Sigmoid colon (tissue), 7 donors: Measurements from ENCODE around the gene TMEM259. TPM values are rescaled to one million over a fixed set of nuclear protein-coding genes. Genes with fewer than 3 reads are reported as not detected.
A peak's percentile ranks its signal among the peaks of the same experiment; 100 is the strongest.

Experiments
- DNase-seq: peaks from one replicate; pipeline ENCODE4 v3.0.0-alpha.2; 2019
- H3K27ac ChIP-seq, 4 donors: fragments of 200-600 bp; sonication (generic); one replicate each; pipeline ENCODE4 v1.5.1; 2016 to 2019; ENCODE audit warnings: mild to moderate bottlenecking in 1 of 4
- H3K27me3 ChIP-seq, 3 donors: fragments of 200-600 bp; sonication (generic); one replicate each; pipeline ENCODE4 v1.5.1; 2019; ENCODE audit warnings: mild to moderate bottlenecking in 1 of 3
- H3K36me3 ChIP-seq, 4 donors: fragments of 200-600 bp; sonication (generic); one replicate each; pipeline ENCODE4 v1.5.1; 2016 to 2019
- H3K4me1 ChIP-seq, 4 donors: fragments of 200-600 bp; sonication (generic); one replicate each; pipeline ENCODE4 v1.5.1; 2017 to 2019
- H3K4me3 ChIP-seq, 4 donors: fragments of 200-600 bp; sonication (generic); one replicate each; pipeline ENCODE4 v1.5.1; 2017 to 2019; ENCODE audit warnings: mild to moderate bottlenecking in 2 of 4, moderate library complexity in 1 of 4
- H3K9me3 ChIP-seq, 4 donors: fragments of 200-600 bp in 3 of 4; sonication (generic) in 3 of 4; one replicate each; pipeline versions ENCODE4 v1.5.1 to v1.6.1; 2013 to 2019
- EP300 ChIP-seq, 4 donors: sonication (generic); formaldehyde crosslinking; IDR thresholded peaks; one replicate each; pipeline ENCODE4 v1.6.1; 2017; ENCODE audit warnings: antibody characterized with exemption in 4 of 4
- POLR2A ChIP-seq, 2 donors: fragments of 450-650 bp; IDR thresholded peaks; one replicate each; pipeline ENCODE4 v1.6.1; 2016; ENCODE audit warnings: antibody characterized with exemption in 2 of 2, mild to moderate bottlenecking in 2 of 2, moderate library complexity in 2 of 2
- POLR2AphosphoS5 ChIP-seq, 4 donors: sonication (generic); formaldehyde crosslinking; IDR thresholded peaks; one replicate each; pipeline ENCODE4 v1.6.1; 2017; ENCODE audit warnings: antibody characterized with exemption in 4 of 4
- WGBS, 2 donors: extraction: QIAGEN DNeasy Blood & Tissue Kit; methylation state at CpG; one replicate each; pipeline ENCODE4 v1.1.7; 2013; 5-methylcytosine and 5-hydroxymethylcytosine counted together
- intact Hi-C: fragments of 100-400 bp; cut with DNase I; formaldehyde crosslinking; loops from one replicate; pipeline ENCODE4 v1.15.1; 2023
- polyA plus RNA-seq, 3 donors: library from polyadenylated mRNA; stranded (reverse); fragments of 200-250 nt; gene quantifications; one replicate each; pipeline ENCODE4 v1.2.3, GENCODE V29; 2013
- total RNA-seq, 4 donors: library from RNA; depleted of rRNA; stranded (reverse); fragments of >200 nt; gene quantifications; one replicate each; pipeline ENCODE4 v1.1.0, GENCODE V29; 2016
- TF ChIP-seq, protein P1 (sequence below), 4 experiments: fragments of 450-650 bp in 3 of 4; fragments of 200-600 bp in 1 of 4; IDR thresholded peaks; one replicate each; pipeline ENCODE4 v1.5.1; 2016 to 2019; ENCODE audit warnings: antibody characterized with exemption in 4 of 4, mild to moderate bottlenecking in 3 of 4, moderate library complexity in 2 of 4
- donor health status: healthy with polysubstance abuse.
- donor health status: Bipolar disorder and iron deficiency.
- donor health status: healthy.

TMEM259 gene
- total and polyA plus RNA-seq, 7 donors: 19.2 to 232 (median 94.5) TPM

DNA sequence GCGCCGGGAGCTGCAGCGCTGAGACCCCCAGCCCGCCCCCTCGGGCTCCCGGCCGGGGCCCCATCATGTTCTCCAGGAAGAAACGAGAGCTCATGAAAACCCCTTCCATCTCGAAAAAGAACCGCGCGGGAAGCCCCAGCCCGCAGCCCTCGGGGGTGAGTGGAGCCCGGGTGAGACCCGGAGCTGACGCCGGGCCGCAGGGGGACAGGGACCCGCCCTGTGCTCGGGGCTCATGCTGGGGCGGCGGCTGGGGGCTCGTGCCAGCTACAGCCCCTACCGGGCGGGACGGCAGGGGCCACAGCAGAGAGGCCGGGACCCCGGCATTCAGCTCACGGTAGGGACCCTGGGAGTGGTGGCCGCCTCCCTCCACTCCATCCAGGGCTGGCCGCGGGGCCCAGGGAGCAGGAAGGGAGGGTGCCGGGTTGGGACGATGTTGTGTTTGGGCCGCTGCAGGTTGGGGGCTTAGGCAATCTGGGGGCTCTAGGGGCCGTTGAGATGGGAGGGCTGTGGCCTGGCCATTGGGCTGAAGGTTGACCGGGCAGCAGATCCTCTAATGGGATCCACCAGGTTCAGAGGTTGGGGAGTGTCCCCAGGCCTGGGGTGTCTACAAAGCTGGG is 46.5 kb upstream of the TMEM259 start:
- WGBS, 2 donors: 3% methylated on average over 38 of the region's 38 CpGs
- no peaks in the 10 kb centered on the region for H3K36me3 ChIP-seq
- no peaks in the 10 kb centered on the region for H3K9me3 ChIP-seq
- DNase-seq: no peak
- peak overlapping the region; percentile 2 to 45 (median 36) for H3K4me3 ChIP-seq
- TF ChIP-seq EP300 (IDR thresholded peaks at IDR 0.05) (no peak), POLR2AphosphoS5 (IDR thresholded peaks at IDR 0.05) (no peak), POLR2A (IDR thresholded peaks at IDR 0.05) (no peak)
- TF ChIP-seq, protein P1, sequence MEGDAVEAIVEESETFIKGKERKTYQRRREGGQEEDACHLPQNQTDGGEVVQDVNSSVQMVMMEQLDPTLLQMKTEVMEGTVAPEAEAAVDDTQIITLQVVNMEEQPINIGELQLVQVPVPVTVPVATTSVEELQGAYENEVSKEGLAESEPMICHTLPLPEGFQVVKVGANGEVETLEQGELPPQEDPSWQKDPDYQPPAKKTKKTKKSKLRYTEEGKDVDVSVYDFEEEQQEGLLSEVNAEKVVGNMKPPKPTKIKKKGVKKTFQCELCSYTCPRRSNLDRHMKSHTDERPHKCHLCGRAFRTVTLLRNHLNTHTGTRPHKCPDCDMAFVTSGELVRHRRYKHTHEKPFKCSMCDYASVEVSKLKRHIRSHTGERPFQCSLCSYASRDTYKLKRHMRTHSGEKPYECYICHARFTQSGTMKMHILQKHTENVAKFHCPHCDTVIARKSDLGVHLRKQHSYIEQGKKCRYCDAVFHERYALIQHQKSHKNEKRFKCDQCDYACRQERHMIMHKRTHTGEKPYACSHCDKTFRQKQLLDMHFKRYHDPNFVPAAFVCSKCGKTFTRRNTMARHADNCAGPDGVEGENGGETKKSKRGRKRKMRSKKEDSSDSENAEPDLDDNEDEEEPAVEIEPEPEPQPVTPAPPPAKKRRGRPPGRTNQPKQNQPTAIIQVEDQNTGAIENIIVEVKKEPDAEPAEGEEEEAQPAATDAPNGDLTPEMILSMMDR (IDR thresholded peaks at IDR 0.05): no peak
- H3K4me1 ChIP-seq: peaks cover 0 to 52% (median 34%) of the 10 kb centered on the region in 4 donors
- peaks cover 44 to 83% (median 74%) of the 10 kb centered on the region in 3 donors for H3K27me3 ChIP-seq
- intact Hi-C loops: no loop called here
- H3K27ac ChIP-seq: peak overlapping the region; percentile 23 to 56 (median 45)

DNA sequence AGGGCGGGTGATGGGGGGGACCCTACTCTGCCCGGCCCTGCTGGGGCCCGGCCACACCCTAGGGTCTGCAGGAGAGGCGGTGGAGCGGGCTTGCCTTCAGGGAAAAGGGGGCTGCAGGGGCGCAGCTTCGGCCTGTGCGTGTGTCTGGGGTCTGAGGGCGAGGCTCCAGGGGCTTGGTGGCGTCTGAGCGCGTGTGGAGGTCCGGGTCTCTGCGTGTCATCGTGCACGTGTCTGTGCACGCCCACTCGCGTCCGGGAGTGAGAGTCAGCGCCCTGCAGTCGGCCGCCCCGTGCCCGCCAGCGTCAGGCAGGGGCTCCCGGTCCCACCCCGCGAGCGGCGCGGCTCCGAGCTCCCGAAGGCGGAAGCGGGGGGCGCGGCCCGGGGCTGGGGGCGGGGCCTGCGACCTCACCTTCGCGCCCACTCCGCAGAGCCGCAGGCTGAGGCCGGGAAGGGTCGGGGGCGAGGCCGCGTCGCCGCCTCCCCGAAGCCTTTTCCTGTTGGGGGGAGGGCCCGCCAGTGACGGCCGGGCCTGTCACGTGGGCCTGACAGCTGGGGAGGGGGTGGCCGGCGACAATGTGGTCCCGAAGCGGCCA is 45.9 kb upstream of the TMEM259 start, which contains the start of gene ARHGAP45:
Gene ARHGAP45 (plus strand): TSS at position 420 of the 593 bp plus-strand sequence. CDS start 239 bp downstream, outside the sequence.
- 2 to 3% methylated on average over 61 of the region's 61 CpGs for WGBS, 2 donors
- Histone ChIP-seq H3K9me3 (no peaks in the 10 kb centered on the region), H3K4me3 (peak within 1 kb of the TSS; percentile 2 to 45 (median 36)), H3K27ac (peak within 1 kb of the TSS; percentile 23 to 56 (median 45)), H3K36me3 (no peaks in the 10 kb centered on the region), H3K4me1 (peaks cover 0 to 50% (median 34%) of the 10 kb centered on the region in 4 donors), H3K27me3 (peaks cover 44 to 83% (median 68%) of the 10 kb centered on the region in 3 donors)
- intact Hi-C loops: no loop called here
- TF ChIP-seq EP300 (IDR thresholded peaks at IDR 0.05): no peak
- no peak for TF ChIP-seq POLR2AphosphoS5 (IDR thresholded peaks at IDR 0.05)
- TF ChIP-seq, protein P1 (IDR thresholded peaks at IDR 0.05): no peak
- no peak for TF ChIP-seq POLR2A (IDR thresholded peaks at IDR 0.05)
- no peak for DNase-seq

DNA sequence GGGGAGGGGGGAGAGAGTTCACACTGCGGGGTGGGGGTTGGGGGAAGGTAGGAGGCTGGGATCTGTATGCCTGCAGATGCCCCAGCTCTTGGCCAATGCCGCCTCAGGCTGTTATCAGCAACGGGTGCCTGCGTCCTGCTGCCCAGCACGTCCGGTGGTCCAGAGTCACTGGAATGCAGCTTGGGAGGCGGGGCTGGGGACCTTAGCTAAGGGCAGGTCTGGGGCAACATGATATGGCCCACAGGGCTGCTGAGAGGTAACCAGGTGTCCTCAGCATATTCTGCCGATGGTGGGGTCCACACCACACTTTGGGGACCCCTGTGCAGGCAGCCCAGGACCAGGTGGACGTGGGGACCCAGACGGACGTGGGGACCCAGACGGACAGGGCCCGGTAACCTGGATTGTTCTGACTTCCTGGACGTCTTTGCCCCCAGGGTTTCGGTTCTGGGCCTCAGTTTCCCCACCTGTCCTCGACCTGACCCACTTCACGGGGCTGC is 45.4 kb upstream of the TMEM259 start:
- no peaks in the 10 kb centered on the region for H3K9me3 ChIP-seq
- no peaks in the 10 kb centered on the region for H3K36me3 ChIP-seq
- peak overlapping the region in 1 of 4 donors; percentile 23 for H3K27ac ChIP-seq
- TF ChIP-seq, protein P1 (IDR thresholded peaks at IDR 0.05): no peak
- no peak for TF ChIP-seq POLR2AphosphoS5 (IDR thresholded peaks at IDR 0.05)
- TF ChIP-seq EP300 (IDR thresholded peaks at IDR 0.05): no peak
- no peak for TF ChIP-seq POLR2A (IDR thresholded peaks at IDR 0.05)
- no peak for DNase-seq
- peaks cover 0 to 44% (median 29%) of the 10 kb centered on the region in 4 donors for H3K4me1 ChIP-seq
- peak overlapping the region in 2 of 4 donors; percentile 43 to 45 for H3K4me3 ChIP-seq
- intact Hi-C loops: no loop called here
- 22 to 44% methylated on average over 17 of the region's 17 CpGs for WGBS, 2 donors
- peaks cover 42 to 79% (median 62%) of the 10 kb centered on the region in 3 donors for H3K27me3 ChIP-seq

DNA sequence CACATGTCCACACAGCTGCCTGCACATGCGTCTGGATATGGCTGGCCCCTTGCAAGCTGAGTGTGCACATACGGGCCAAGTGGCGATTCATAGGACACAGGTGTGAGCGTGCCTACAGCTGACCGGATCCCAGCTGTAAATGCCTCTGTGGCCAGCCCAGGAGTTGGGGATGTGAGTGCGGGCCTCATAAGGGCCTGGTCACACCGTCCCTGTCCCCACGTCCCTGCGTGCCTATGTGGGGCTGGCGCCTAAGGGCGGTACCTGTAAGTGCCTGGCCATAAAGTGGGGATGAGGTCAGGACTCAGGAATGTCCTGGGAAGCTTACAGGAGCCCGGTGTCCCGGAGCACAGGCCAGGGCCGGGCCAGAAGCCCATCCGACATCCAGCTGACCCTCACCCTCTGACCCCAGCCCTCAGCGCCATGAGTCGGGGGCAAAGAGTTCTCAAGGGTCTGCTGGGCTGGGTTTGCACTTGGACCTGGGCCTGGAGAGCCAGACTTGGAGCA is 44.7 kb upstream of the TMEM259 start:
- no peak overlapping the region for H3K27ac ChIP-seq
- intact Hi-C loops: no loop called here
- 15 to 66% methylated on average over 17 of the region's 17 CpGs for WGBS, 2 donors
- H3K4me3 ChIP-seq: no peak overlapping the region
- no peaks in the 10 kb centered on the region for H3K9me3 ChIP-seq
- H3K4me1 ChIP-seq: peaks cover 0 to 38% (median 26%) of the 10 kb centered on the region in 4 donors
- H3K36me3 ChIP-seq: no peaks in the 10 kb centered on the region
- no peak for DNase-seq
- peaks cover 36 to 73% (median 56%) of the 10 kb centered on the region in 3 donors for H3K27me3 ChIP-seq
- no peak for TF ChIP-seq EP300 (IDR thresholded peaks at IDR 0.05)
- no peak for TF ChIP-seq POLR2A (IDR thresholded peaks at IDR 0.05)
- TF ChIP-seq, protein P1 (IDR thresholded peaks at IDR 0.05): no peak
- TF ChIP-seq POLR2AphosphoS5 (IDR thresholded peaks at IDR 0.05): no peak
